ENCODE data around the gene LEMD2.

The LEMD2 gene

GRCh38 chr6:33732817-33733708, 55.9 kb downstream of the LEMD2 start:
- DNase-seq (ENCODE audit: low read depth, low spot score), result no peak
- CTCF ChIA-PET, result interaction anchor here (1.1 to 12.0 kb wide), 3 partner anchors 10 to 430 kb away, joined by 3 to 104 read pairs (median 3); no protein-coding TSS in a partner anchor
- TF ChIP-seq, protein P1, sequence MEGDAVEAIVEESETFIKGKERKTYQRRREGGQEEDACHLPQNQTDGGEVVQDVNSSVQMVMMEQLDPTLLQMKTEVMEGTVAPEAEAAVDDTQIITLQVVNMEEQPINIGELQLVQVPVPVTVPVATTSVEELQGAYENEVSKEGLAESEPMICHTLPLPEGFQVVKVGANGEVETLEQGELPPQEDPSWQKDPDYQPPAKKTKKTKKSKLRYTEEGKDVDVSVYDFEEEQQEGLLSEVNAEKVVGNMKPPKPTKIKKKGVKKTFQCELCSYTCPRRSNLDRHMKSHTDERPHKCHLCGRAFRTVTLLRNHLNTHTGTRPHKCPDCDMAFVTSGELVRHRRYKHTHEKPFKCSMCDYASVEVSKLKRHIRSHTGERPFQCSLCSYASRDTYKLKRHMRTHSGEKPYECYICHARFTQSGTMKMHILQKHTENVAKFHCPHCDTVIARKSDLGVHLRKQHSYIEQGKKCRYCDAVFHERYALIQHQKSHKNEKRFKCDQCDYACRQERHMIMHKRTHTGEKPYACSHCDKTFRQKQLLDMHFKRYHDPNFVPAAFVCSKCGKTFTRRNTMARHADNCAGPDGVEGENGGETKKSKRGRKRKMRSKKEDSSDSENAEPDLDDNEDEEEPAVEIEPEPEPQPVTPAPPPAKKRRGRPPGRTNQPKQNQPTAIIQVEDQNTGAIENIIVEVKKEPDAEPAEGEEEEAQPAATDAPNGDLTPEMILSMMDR (IDR thresholded peaks at IDR 0.05; ENCODE audit: insufficient read depth, low read length, missing control alignments), result no peak
- H3K4me3 ChIP-seq (ENCODE audit: low read depth, low read length), result no peak overlapping the region
- POLR2A ChIA-PET, result no interaction called here

DNA sequence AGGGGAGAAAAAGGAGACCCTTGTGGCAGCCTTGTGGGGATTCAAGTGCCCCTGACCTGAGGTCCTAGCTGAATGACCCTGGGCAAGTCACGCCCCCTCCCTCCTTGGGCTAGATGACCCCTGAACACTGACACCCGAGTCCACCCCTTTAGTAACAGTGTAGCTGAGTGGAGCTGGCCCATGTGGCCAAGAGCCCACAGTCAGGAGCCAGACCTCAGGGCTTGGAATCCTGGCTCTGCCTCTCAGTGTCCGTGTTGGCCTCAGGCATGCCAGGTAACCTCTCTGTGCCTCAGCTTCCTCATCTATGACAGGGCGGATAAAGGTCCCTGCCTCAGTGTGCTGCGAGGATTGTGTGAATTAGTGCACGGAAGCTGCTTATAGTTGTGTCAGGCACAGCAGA, 56.5 kb downstream of the LEMD2 start:
- no peak for DNase-seq (ENCODE audit: low read depth, low spot score)
- CTCF ChIA-PET, result interaction anchor here (1.1 to 12.0 kb wide), 4 partner anchors 10 to 431 kb away, joined by 3 to 104 read pairs (median 4); no protein-coding TSS in a partner anchor
- POLR2A ChIA-PET, result no interaction called here
- TF ChIP-seq, protein P1 (IDR thresholded peaks at IDR 0.05; ENCODE audit: insufficient read depth, low read length, missing control alignments), result no peak
- H3K4me3 ChIP-seq (ENCODE audit: low read depth, low read length), result no peak overlapping the region

DNA sequence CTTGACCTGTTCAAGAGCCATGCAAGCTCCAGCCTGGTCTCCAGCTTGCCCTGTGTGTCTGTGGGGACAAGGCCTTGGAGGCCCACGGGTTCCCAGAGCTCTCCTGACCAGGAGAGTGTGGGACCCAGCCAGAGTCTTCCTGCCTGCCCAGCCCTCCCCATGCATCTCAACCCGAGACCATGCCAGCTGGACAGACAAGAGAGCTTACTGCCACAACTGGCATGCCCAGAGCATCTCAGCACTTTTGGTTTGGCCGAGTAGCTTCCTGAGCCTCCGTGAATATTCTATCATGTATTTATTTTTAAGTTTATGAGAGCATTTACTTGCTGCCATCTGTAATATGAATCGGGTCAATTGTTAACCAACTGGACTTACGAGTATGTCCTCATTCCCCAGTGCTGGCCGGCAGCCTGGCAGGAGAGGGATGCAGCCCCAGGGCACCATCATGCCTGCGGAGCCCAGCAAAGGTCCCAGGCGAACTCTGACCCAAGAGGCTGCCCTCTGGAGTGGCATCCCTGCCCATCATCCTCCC, 57.1 kb downstream of the LEMD2 start:
- TF ChIP-seq, protein P1 (IDR thresholded peaks at IDR 0.05; ENCODE audit: insufficient read depth, low read length, missing control alignments), result no peak
- ChIA-PET CTCF (interaction anchor here (0.8 to 12.0 kb wide), 6 partner anchors 10 to 432 kb away, joined by 3 to 104 read pairs (median 4); no protein-coding TSS in a partner anchor), POLR2A (no interaction called here)
- DNase-seq (ENCODE audit: low read depth, low spot score), result no peak
- H3K4me3 ChIP-seq (ENCODE audit: low read depth, low read length), result no peak overlapping the region

GRCh38 chr6:33731035-33731434, 57.9 kb downstream of the LEMD2 start:
- CTCF ChIA-PET, result interaction anchor here (1.3 to 12.0 kb wide), 3 partner anchors 12 to 424 kb away, joined by 3 to 104 read pairs (median 5); no protein-coding TSS in a partner anchor
- no peak for DNase-seq (ENCODE audit: low read depth, low spot score)

GRCh38 chr6:33730611-33731010, 58.3 kb downstream of the LEMD2 start:
- TF ChIP-seq, protein P1 (IDR thresholded peaks at IDR 0.05; ENCODE audit: insufficient read depth, low read length, missing control alignments), result no peak
- ChIA-PET CTCF (interaction anchor here (1.2 to 12.0 kb wide), 2 partner anchors 13 to 19 kb away, joined by 3 to 104 read pairs; partner anchors contain the start of gene UQCC2), POLR2A (no interaction called here)
- no peak for DNase-seq (ENCODE audit: low read depth, low spot score)
- H3K4me3 ChIP-seq (ENCODE audit: low read depth, low read length), result no peak overlapping the region

More at GRCh38 chr6:33731035-33731434, 57.9 kb downstream of the LEMD2 start:
- POLR2A ChIA-PET, result no interaction called here
- TF ChIP-seq, protein P1 (IDR thresholded peaks at IDR 0.05; ENCODE audit: insufficient read depth, low read length, missing control alignments), result no peak
- H3K4me3 ChIP-seq (ENCODE audit: low read depth, low read length), result no peak overlapping the region

- TF ChIP-seq, protein P1 (IDR thresholded peaks at IDR 0.05; ENCODE audit: insufficient read depth, low read length, missing control alignments), result no peak
- H3K4me3 ChIP-seq (ENCODE audit: low read depth, low read length), result no peak overlapping the region
- DNase-seq (ENCODE audit: low read depth, low spot score), result no peak
- ChIA-PET POLR2A (no interaction called here), CTCF (interaction anchor here (12.0 kb wide), 1 partner anchor 14 kb away, joined by 104 read pairs; no protein-coding TSS in a partner anchor)
These were observed 59.9 kb downstream of the LEMD2 start for GRCh38 chr6:33729059-33729458.

Measured in AG04449 (cell line).